Measurements from ENCODE around the gene STK32C. TPM values are rescaled to one million over a fixed set of nuclear protein-coding genes. Genes with fewer than 3 reads are reported as not detected.
A peak's percentile ranks its signal among the peaks of the same experiment; 100 is the strongest.

Gene STK32C
- polyA plus RNA-seq, 1 donor from 2014 or later, result 23.2 TPM

GRCh38 chr10:132266594-132267161 is 41.1 kb downstream of the STK32C start:
- no peaks in the 10 kb centered on the region for H3K79me2 ChIP-seq (replicated peaks; ENCODE audit: insufficient read depth, low read length)
- H3F3A ChIP-seq (ENCODE audit: insufficient read depth, low read length, poor library complexity, severe bottlenecking), result no peaks in the 10 kb centered on the region
- no peaks in the 10 kb centered on the region for H4K20me1 ChIP-seq (ENCODE audit: insufficient read depth)
- H3K36me3 ChIP-seq (ENCODE audit: insufficient read depth, low read length), result no peaks in the 10 kb centered on the region
- no peak overlapping the region for H3K27ac ChIP-seq (ENCODE audit: low read length)
- H3K9me3 ChIP-seq (ENCODE audit: low read length), result no peaks in the 10 kb centered on the region
- H3K9ac ChIP-seq (ENCODE audit: low read length), result no peak overlapping the region
- no peaks in the 10 kb centered on the region for H3K9me2 ChIP-seq (ENCODE audit: insufficient read depth, low read length)
- H3K4me3 ChIP-seq (ENCODE audit: low read length), result no peak overlapping the region
- H2AFZ ChIP-seq (ENCODE audit: low read depth, low read length), result no peak overlapping the region
- H3K27me3 ChIP-seq (ENCODE audit: insufficient read depth, low read depth, low read length), result no peaks in the 10 kb centered on the region
- no peak overlapping the region for H3K4me2 ChIP-seq (ENCODE audit: low read length)
- TF ChIP-seq, protein P1, sequence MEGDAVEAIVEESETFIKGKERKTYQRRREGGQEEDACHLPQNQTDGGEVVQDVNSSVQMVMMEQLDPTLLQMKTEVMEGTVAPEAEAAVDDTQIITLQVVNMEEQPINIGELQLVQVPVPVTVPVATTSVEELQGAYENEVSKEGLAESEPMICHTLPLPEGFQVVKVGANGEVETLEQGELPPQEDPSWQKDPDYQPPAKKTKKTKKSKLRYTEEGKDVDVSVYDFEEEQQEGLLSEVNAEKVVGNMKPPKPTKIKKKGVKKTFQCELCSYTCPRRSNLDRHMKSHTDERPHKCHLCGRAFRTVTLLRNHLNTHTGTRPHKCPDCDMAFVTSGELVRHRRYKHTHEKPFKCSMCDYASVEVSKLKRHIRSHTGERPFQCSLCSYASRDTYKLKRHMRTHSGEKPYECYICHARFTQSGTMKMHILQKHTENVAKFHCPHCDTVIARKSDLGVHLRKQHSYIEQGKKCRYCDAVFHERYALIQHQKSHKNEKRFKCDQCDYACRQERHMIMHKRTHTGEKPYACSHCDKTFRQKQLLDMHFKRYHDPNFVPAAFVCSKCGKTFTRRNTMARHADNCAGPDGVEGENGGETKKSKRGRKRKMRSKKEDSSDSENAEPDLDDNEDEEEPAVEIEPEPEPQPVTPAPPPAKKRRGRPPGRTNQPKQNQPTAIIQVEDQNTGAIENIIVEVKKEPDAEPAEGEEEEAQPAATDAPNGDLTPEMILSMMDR (IDR thresholded peaks at IDR 0.05; ENCODE audit: poor library complexity, severe bottlenecking), result no peak
- no peak for TF ChIP-seq RAD21 (conservative IDR thresholded peaks at IDR 0.05)
- no peak for TF ChIP-seq EZH2 (IDR thresholded peaks at IDR 0.05; ENCODE audit: borderline replicate concordance, insufficient read depth, low read length, poor library complexity, severe bottlenecking)
- TF ChIP-seq SMC3 (conservative IDR thresholded peaks at IDR 0.05; ENCODE audit: poor library complexity), result no peak
- TF ChIP-seq, protein P2, sequence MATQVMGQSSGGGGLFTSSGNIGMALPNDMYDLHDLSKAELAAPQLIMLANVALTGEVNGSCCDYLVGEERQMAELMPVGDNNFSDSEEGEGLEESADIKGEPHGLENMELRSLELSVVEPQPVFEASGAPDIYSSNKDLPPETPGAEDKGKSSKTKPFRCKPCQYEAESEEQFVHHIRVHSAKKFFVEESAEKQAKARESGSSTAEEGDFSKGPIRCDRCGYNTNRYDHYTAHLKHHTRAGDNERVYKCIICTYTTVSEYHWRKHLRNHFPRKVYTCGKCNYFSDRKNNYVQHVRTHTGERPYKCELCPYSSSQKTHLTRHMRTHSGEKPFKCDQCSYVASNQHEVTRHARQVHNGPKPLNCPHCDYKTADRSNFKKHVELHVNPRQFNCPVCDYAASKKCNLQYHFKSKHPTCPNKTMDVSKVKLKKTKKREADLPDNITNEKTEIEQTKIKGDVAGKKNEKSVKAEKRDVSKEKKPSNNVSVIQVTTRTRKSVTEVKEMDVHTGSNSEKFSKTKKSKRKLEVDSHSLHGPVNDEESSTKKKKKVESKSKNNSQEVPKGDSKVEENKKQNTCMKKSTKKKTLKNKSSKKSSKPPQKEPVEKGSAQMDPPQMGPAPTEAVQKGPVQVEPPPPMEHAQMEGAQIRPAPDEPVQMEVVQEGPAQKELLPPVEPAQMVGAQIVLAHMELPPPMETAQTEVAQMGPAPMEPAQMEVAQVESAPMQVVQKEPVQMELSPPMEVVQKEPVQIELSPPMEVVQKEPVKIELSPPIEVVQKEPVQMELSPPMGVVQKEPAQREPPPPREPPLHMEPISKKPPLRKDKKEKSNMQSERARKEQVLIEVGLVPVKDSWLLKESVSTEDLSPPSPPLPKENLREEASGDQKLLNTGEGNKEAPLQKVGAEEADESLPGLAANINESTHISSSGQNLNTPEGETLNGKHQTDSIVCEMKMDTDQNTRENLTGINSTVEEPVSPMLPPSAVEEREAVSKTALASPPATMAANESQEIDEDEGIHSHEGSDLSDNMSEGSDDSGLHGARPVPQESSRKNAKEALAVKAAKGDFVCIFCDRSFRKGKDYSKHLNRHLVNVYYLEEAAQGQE (IDR thresholded peaks at IDR 0.05; ENCODE audit: borderline replicate concordance), result no peak
- no peak for TF ChIP-seq MXI1 (conservative IDR thresholded peaks at IDR 0.05; ENCODE audit: poor library complexity, severe bottlenecking)
- TF ChIP-seq TAF1 (IDR thresholded peaks at IDR 0.05; ENCODE audit: low read depth), result no peak
- no peak for TF ChIP-seq EP300 (conservative IDR thresholded peaks at IDR 0.05; ENCODE audit: poor library complexity, severe bottlenecking)
- TF ChIP-seq POLR2AphosphoS5 (IDR thresholded peaks at IDR 0.05), result no peak

GRCh38 chr10:132265890-132266496 is 41.8 kb downstream of the STK32C start:
- Histone ChIP-seq H4K20me1 (ENCODE audit: insufficient read depth) (no peaks in the 10 kb centered on the region), H3K9me2 (ENCODE audit: insufficient read depth, low read length) (no peaks in the 10 kb centered on the region), H2AFZ (ENCODE audit: low read depth, low read length) (no peak overlapping the region), H3K9me3 (ENCODE audit: low read length) (no peaks in the 10 kb centered on the region), H3K4me2 (ENCODE audit: low read length) (peak overlapping the region; percentile 10), H3K36me3 (ENCODE audit: insufficient read depth, low read length) (no peaks in the 10 kb centered on the region), H3K4me3 (ENCODE audit: low read length) (no peak overlapping the region), H3K27me3 (ENCODE audit: insufficient read depth, low read depth, low read length) (no peaks in the 10 kb centered on the region), H3F3A (ENCODE audit: insufficient read depth, low read length, poor library complexity, severe bottlenecking) (no peaks in the 10 kb centered on the region), H3K9ac (ENCODE audit: low read length) (peak overlapping the region; percentile 48), H3K27ac (ENCODE audit: low read length) (peak overlapping the region; percentile 51), H3K79me2 (replicated peaks; ENCODE audit: insufficient read depth, low read length) (no peaks in the 10 kb centered on the region)
- TF ChIP-seq SMC3 (conservative IDR thresholded peaks at IDR 0.05; ENCODE audit: poor library complexity) (no peak), EZH2 (IDR thresholded peaks at IDR 0.05; ENCODE audit: borderline replicate concordance, insufficient read depth, low read length, poor library complexity, severe bottlenecking) (no peak)

All from neural cell (in vitro differentiated cells).